ENCODE data around the gene CDH22.
A peak's percentile ranks its signal among the peaks of the same experiment; 100 is the strongest.

CDH22 gene

GRCh38 chr20:46157625-46158024, 150.7 kb downstream of the CDH22 start:
- in situ Hi-C loops (cut with HindIII; ENCODE audit: low pct_unique_long_range_greater_than_20kb, low sequenced_read_pairs): no loop called here
- TF ChIP-seq JUND (IDR thresholded peaks at IDR 0.05; ENCODE audit: low read depth): no peak
- no peak for DNase-seq (ENCODE audit: low read depth in 1 of 2, low spot score in 1 of 2)

- no peak for TF ChIP-seq JUND (IDR thresholded peaks at IDR 0.05; ENCODE audit: low read depth)
- in situ Hi-C loops (cut with HindIII; ENCODE audit: low pct_unique_long_range_greater_than_20kb, low sequenced_read_pairs): no loop called here
- DNase-seq (ENCODE audit: low read depth in 1 of 2, low spot score in 1 of 2): no peak
Observed at GRCh38 chr20:46157076-46157592, 151.2 kb downstream of the CDH22 start.

GRCh38 chr20:46156065-46156464, 152.2 kb downstream of the CDH22 start:
- no peak for DNase-seq (ENCODE audit: low read depth in 1 of 2, low spot score in 1 of 2)
- in situ Hi-C loops (cut with HindIII; ENCODE audit: low pct_unique_long_range_greater_than_20kb, low sequenced_read_pairs): no loop called here
- no peak for TF ChIP-seq JUND (IDR thresholded peaks at IDR 0.05; ENCODE audit: low read depth)

DNA sequence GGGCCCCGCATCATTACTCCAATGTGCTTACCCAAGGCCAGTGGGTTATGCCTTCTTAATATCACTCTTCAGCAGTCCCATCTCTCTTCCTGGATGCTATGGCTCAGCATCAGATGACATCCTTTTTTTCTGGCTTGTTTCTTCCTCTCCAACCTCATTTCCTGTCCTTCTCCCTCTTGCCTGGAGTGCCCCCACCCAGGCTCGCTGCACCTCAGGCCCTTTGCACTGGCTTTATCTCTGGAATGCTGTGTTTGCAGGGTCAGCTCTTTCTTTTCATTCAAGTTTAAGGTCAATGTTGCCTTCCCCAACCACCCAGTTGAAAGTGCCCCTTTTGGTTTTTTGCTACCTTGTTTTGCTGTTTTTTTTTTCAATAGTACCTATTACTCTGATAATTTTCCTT, 153.5 kb downstream of the CDH22 start:
- in situ Hi-C loops (cut with HindIII; ENCODE audit: low pct_unique_long_range_greater_than_20kb, low sequenced_read_pairs): no loop called here
- no peak for TF ChIP-seq JUND (IDR thresholded peaks at IDR 0.05; ENCODE audit: low read depth)
- DNase-seq (ENCODE audit: low read depth in 1 of 2, low spot score in 1 of 2): no peak

DNA sequence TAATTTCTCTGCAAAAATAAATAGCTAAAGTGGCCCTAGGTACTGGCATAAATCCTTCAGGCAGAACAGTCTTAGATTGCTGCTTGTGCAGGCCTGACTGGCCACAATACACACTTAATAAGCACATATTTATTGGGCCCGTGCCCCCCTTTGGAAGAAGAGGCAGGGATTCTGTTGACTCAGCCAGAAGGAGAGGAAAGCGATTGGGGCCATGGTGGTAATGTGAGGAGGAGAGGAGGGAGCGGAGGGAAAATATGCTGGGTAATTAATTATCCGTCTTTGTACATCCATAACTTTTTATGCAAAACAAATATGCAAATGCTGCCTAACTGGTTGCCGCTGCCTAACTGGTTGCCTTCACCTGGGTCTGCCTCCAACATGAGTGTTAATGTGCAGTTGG, 154.0 kb downstream of the CDH22 start:
- TF ChIP-seq JUND (IDR thresholded peaks at IDR 0.05; ENCODE audit: low read depth): no peak
- DNase-seq (ENCODE audit: low read depth in 1 of 2, low spot score in 1 of 2): peak in 1 of 2 experiments; percentile 30
- in situ Hi-C loops (cut with HindIII; ENCODE audit: low pct_unique_long_range_greater_than_20kb, low sequenced_read_pairs): no loop called here

- in situ Hi-C loops (cut with HindIII; ENCODE audit: low pct_unique_long_range_greater_than_20kb, low sequenced_read_pairs): no loop called here
- no peak for DNase-seq (ENCODE audit: low read depth in 1 of 2, low spot score in 1 of 2)
- TF ChIP-seq JUND (IDR thresholded peaks at IDR 0.05; ENCODE audit: low read depth): no peak
Observed at GRCh38 chr20:46152824-46153586, 155.3 kb downstream of the CDH22 start.

- peak; percentile 25 to 52 for DNase-seq (ENCODE audit: low read depth in 1 of 2, low spot score in 1 of 2)
- in situ Hi-C loops (cut with HindIII; ENCODE audit: low pct_unique_long_range_greater_than_20kb, low sequenced_read_pairs): no loop called here
- no peak for TF ChIP-seq JUND (IDR thresholded peaks at IDR 0.05; ENCODE audit: low read depth)
Observed at GRCh38 chr20:46151936-46152335, 156.4 kb downstream of the CDH22 start.

- in situ Hi-C loops (cut with HindIII; ENCODE audit: low pct_unique_long_range_greater_than_20kb, low sequenced_read_pairs): no loop called here
- DNase-seq (ENCODE audit: low read depth in 1 of 2, low spot score in 1 of 2): no peak
- TF ChIP-seq JUND (IDR thresholded peaks at IDR 0.05; ENCODE audit: low read depth): no peak
Observed at GRCh38 chr20:46150943-46151342, 157.4 kb downstream of the CDH22 start.

DNA sequence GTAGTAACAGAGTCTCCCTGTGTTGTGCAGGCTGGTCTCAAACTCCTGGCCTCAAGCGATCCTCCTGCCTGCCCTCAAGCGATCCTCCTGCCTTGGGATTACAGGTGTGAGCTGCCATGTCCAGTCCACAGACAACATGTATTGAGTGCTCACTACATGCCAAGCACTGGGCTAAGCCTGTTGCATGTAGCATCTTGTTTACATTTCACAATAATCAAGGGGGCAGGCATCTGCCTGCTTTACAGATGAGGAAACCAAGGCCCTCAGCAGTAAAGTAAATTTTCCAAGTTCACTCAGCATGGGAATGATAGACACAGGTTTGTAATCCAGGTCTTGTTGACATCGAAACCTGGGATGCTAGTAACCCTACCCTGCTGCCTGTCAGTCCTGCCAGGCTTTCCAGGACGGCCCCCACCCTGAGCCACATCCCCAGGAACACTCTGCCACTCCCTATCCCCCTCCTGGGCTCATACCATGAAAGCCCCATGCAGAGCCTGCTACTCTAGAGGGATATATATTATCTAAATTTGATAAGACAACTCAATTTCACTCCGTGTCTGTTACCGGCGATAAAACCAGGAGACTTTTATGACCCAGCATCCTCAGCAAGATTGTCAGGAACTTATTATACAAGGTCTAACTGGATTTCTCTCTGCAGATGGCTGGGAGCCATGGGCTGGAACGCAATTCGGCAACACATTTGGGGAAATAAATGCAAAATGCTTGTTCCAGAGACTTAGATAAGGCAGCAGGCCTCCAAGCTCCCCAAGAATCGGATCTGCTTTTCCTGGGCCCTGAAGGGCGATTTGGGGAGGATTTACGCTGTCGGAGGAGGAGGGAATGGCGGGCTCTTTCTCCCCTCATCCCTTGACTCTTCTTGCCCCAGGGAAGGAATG, 159.7 kb downstream of the CDH22 start:
- in situ Hi-C loops (cut with HindIII; ENCODE audit: low pct_unique_long_range_greater_than_20kb, low sequenced_read_pairs): loop anchor here (25.0 kb wide), 1 partner anchor 289 kb away; no protein-coding TSS in a partner anchor
- DNase-seq (ENCODE audit: low read depth in 1 of 2, low spot score in 1 of 2): no peak
- no peak for TF ChIP-seq JUND (IDR thresholded peaks at IDR 0.05; ENCODE audit: low read depth)

- no peak for TF ChIP-seq JUND (IDR thresholded peaks at IDR 0.05; ENCODE audit: low read depth)
- in situ Hi-C loops (cut with HindIII; ENCODE audit: low pct_unique_long_range_greater_than_20kb, low sequenced_read_pairs): loop anchor here (25.0 kb wide), 1 partner anchor 292 kb away; no protein-coding TSS in a partner anchor
- DNase-seq (ENCODE audit: low read depth in 1 of 2, low spot score in 1 of 2): no peak
Observed at GRCh38 chr20:46145713-46146112, 162.6 kb downstream of the CDH22 start.

- in situ Hi-C loops (cut with HindIII; ENCODE audit: low pct_unique_long_range_greater_than_20kb, low sequenced_read_pairs): loop anchor here (25.0 kb wide), 1 partner anchor 293 kb away; no protein-coding TSS in a partner anchor
- DNase-seq (ENCODE audit: low read depth in 1 of 2, low spot score in 1 of 2): no peak
- no peak for TF ChIP-seq JUND (IDR thresholded peaks at IDR 0.05; ENCODE audit: low read depth)
Observed at GRCh38 chr20:46144432-46145025, 163.8 kb downstream of the CDH22 start.

DNA sequence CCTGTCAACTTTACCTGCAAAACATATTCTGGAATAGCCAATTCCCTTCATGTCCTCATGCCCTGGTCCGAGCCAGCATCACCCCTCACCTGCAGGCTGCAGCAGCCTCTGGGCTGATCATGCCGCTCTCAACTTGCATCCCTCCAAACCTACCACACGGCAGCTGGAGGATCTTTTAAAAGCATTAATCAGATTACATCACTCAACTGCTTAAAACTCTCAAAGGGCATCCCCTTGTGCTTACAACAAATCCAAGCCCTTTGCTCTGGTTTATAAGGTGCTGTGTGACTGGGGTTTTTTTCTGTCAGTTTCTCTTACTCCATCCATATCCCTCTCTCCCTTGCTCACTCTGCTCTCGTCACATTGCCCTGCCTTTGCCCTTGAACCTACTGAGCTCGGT, 166.2 kb downstream of the CDH22 start:
- no peak for DNase-seq (ENCODE audit: low read depth in 1 of 2, low spot score in 1 of 2)
- in situ Hi-C loops (cut with HindIII; ENCODE audit: low pct_unique_long_range_greater_than_20kb, low sequenced_read_pairs): loop anchor here (25.0 kb wide), 1 partner anchor 295 kb away; no protein-coding TSS in a partner anchor
- TF ChIP-seq JUND (IDR thresholded peaks at IDR 0.05; ENCODE audit: low read depth): no peak

Data from T47D (cell line).